GM19023 (cell line): ENCODE results near the gene SOHLH2.

Source experiments
- ATAC-seq: cut with Tn5 transposase; IDR thresholded peaks from one replicate; pipeline ENCODE4 v1.9.1; 2021; ENCODE audit warnings: mild to moderate bottlenecking, moderate library complexity; ENCODE audit not compliant: unreplicated experiment

Gene SOHLH2

GRCh38 chr13:36214163-36214921, at the start of gene SOHLH2:
Gene SOHLH2, minus strand, starts transcription at chr13:36214556. Its CDS starts 30 bp downstream, at chr13:36214526.
- ATAC-seq = no peak

- ATAC-seq = no peak
Measured at GRCh38 chr13:36261976-36262375, 47.6 kb upstream of the SOHLH2 start.

DNA sequence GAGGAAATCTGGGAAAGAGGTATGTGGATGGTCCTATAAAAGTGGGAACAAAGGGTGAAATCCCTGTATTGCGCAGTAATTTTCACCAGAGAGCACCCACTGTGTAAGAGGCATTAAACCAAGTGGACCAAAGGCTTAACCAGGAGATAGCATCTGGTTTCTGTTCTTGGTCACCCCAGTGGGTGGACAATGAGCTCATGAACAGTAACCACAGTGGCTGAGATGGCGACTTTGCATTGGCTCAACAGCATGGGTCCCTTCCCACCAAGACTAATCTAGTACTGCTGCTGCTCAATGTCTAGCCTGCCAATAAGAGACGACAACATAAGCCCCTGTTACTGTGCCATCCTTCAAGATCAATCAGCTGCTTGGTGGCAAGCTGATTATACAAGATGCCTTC, 46.7 kb upstream of the SOHLH2 start:
- no peak for ATAC-seq

GRCh38 chr13:36259361-36260137, 45.2 kb upstream of the SOHLH2 start:
- no peak for ATAC-seq

GRCh38 chr13:36258831-36259230, 44.5 kb upstream of the SOHLH2 start:
- no peak for ATAC-seq

DNA sequence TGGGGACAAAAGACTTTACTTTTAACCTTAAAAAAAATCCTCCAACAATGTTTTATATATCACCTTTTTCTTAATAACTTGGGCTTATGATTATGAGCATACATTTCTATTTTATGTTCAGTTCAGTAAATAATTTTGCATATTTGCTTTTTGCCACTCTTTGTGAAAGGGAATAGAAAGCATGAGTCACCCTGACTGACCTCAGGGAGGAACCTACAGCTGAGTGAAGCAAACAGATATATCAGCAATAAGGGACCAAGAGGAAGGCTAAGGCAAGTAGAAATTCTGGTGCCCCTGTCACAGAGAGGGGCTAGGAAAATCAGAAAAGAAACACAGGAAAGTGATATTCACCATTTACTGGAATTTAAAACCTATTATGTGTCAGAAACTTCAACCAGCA, 37.2 kb upstream of the SOHLH2 start:
- no peak for ATAC-seq

DNA sequence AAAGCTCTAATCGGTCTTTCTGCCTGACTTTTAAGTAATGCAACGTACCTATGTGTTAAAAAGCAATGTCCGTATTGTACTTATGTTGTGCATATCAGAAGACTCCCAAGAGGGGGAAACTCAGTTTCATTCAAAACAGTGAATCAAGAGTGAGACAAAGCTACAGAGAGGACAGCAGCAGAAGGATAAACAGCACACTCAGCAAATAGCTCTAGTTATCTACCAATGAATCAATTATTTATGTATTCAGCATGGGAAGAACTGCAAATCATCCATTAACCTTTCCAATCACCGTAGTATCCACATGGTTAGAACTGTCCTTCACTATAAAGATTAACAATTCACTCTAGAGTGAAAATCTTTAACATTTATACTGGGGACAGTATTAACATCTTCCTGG, 36.7 kb upstream of the SOHLH2 start:
- no peak for ATAC-seq

- no peak for ATAC-seq
Measured at GRCh38 chr13:36248700-36249099, 34.3 kb upstream of the SOHLH2 start.

DNA sequence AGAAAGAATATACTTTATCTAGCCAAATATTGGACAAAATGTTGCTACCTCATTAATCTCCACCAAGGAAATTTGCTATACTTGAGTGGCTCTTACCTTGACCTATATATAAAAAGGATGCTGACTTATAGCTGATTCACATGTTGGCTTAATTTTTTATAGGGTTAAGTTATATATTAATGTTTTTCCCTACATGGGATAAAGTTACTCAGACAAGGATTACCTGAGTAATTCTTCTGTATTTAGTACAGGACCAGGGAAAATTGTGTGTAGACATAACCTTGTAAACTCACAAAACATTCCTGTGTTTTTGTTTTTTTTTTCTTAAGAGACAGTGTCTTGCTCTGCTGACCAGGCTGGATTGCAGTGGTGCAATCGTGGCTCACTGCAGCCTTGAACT, 30.6 kb upstream of the SOHLH2 start:
- no peak for ATAC-seq

DNA sequence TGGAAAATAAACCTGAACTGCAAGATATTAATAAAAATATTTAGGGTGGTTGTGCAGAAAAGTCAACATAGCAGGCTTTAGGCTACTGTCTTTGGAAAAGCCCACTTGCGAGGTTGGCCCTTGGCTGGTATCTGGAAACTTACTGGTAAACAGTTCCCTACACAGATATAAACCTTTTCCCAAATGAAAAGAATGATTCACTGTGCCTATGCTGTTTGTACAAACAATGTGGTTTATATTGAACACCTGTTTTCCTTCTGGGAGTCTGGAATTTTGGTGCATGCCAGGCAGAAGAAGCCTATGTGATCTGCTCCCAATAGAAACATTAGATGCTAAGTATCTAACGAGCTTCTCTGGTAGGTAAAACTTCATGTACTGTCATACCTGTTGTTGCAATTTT, 29.7 kb upstream of the SOHLH2 start:
- no peak for ATAC-seq

DNA sequence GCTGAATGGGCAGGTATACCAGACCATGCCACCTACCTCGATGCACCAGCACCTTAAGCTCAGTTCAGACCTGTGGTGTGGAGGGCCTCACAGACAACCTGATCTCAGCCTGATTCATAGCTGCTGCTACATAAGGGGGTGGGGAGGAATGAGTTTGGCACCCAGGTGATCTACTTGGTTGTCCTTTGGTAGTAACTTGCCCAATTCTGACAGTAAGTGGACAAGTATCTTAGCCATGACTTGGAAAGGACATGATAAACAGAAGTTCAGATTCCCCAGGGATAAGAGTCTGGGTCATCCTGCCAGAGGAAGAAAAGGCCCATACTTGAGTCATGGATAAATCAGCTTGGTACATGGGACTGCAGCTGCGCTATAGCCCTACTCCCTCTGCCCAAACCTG, 28.4 kb upstream of the SOHLH2 start:
- ATAC-seq = no peak

DNA sequence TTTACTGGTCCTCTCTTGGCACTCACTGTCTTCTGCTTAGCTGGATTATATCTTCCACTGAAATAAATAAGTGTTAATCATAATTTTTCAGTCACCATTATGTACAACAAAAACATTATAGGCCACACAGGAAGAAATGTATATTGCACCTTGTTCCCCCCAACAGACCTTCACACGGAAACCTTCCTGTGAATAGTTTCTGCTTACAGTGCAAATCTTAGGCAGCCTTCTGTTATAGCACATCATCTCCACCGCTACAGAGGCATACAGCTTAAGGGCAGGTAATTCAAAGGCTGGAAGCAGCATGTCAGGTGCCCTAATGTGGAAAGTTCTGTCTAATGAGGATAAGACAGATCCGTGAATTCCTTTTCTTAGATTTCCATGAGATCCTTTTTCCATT, 16.9 kb upstream of the SOHLH2 start:
- ATAC-seq = no peak

- no peak for ATAC-seq
Measured at GRCh38 chr13:36224730-36225129, 10.4 kb upstream of the SOHLH2 start.

GRCh38 chr13:36219883-36220282, 5.5 kb upstream of the SOHLH2 start:
- no peak for ATAC-seq

GRCh38 chr13:36217456-36217855, 3.1 kb upstream of the SOHLH2 start:
- no peak for ATAC-seq

DNA sequence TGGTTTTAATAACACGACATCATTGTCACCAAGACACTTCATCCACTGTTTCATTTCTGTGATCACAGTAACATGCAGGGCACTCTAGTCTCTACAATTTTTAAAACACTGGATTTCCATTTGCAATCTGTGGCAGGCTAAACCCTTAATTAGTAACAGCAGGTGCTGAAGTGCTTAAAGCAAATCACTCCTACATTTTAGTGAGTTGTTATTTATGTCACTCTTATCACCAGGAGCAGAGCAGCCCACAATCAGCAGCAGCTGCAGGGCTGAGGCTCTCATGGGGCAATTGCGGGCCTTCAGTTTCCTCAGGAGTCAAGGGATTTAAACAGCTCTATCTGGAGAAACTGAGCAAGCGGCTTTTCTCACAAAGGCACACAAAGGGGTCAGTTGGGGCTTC, 1.6 kb downstream of the SOHLH2 start:
- no peak for ATAC-seq

DNA sequence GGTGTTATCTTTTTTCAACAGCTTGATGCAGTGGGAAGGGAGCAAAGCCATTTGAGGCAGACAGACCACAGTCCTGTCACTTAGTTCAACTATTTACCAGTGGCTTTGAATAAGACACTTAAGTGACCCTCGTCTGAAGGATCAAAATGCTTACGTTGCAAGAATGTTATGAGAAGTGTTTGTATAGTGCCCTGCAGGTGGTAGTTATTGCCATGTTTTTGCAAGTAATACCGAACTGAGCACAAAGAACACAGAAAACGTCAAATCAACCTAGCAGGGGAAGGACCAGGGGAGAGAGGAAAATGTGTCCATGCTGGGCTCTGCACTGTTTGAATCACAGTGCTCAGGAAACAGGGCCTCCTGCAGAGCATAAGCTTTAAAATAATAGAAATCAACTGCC, 2.8 kb downstream of the SOHLH2 start:
- ATAC-seq = no peak

- no peak for ATAC-seq
Measured at GRCh38 chr13:36210738-36211137, 3.6 kb downstream of the SOHLH2 start.

DNA sequence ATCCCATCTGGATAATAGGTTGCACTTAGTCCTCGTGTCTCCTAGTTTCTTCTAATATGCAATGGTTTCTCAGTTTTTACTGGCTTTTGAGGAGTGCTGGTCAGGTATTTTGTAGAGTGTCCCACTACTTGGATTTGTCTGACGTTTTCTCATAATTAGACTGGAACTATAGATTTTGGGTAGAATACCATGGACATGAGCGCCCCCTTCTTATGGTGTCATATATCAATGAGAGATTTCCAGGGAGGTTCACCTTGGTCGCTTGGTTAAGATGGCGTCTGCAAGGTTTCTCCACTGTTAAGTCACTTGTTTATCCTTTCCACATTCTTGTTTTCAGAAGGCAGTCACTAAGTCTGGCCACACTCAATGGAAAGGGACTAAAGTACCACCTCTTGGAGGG, 6.7 kb downstream of the SOHLH2 start:
- no peak for ATAC-seq

GRCh38 chr13:36193151-36193855, 21.1 kb downstream of the SOHLH2 start:
- no peak for ATAC-seq

DNA sequence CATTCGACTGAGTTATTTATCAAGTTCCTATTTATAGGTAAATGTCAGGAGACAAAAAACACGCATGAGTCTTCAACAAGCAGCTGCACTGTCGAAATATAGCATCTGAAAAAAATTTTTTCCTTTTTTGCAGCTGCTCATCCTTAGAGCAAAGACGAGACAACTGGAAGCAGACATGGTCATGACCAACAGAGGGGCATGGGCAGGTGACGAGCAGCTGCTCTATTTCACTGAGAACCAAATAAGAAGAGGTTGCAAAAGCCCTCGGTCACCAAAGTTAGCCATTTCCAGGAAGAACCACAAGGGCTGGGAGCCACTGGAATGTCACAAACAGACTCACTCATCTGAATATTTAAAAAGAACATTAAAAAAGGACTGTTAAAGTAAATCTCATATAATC, 22.2 kb downstream of the SOHLH2 start:
- no peak for ATAC-seq

DNA sequence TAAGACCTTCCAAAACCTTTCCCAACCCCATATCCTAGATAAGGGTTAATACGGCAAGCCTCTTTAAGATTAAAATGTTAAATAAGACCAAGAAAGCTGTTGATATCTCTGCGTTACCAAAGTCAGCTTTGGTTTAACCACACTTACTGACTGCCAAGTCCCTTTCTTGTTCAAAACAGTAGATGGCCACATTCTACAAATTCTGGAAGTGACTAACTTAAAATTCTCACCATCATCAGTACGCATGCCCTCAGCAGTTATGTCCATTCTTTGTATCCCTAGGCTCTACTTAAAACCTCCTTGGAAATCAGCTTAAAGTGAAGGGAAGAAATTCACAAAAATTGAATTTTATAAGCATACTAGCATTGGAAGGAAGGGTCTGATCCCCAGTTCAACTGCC, 23.6 kb downstream of the SOHLH2 start:
- ATAC-seq = no peak
